IMR-90 (cell line): ENCODE results near the gene RPS26. TPM values are rescaled to one million over a fixed set of nuclear protein-coding genes. Genes with fewer than 3 reads are reported as not detected.
A peak's percentile ranks its signal among the peaks of the same experiment; 100 is the strongest.

Source experiments
- ATAC-seq: fragments of 200-7000 bp; cut with Tn5 transposase; 2 replicates; pipeline ENCODE4 v1.9.1; 2020; ENCODE audit warnings: low read depth, mild to moderate bottlenecking, moderate library complexity
- BruUV-seq: library from RNA; stranded (reverse); fragments of 400-500 nt; replicated peaks from 2 replicates; lab custom pipeline; 2021; lab: Mats Ljungman, UMichigan
- CTCF ChIA-PET: fragments of 300-600 bp; formaldehyde crosslinking; extraction: SDS; loops from one replicate; lab custom pipeline; 2021; ENCODE audit warnings: antibody characterized with exemption; lab: Yijun Ruan, JAX
- POLR2A ChIA-PET: fragments of 300-600 bp; sonication (Branson Sonifier 250); formaldehyde crosslinking; loops from one replicate; lab custom pipeline; 2022; ENCODE audit warnings: antibody characterized with exemption; ENCODE audit not compliant: unreplicated experiment; lab: Charles Lee
- DNase-seq: peaks from one replicate; pipeline ENCODE4 v3.0.0; 2013
- H2AFZ ChIP-seq: replicated peaks from 2 replicates; pipeline ENCODE3; 2013; ENCODE audit warnings: low read length, mild to moderate bottlenecking; ENCODE audit not compliant: poor library complexity
- H2AK5ac ChIP-seq: 2 replicates; pipeline ENCODE4 v1.6.1; 2013; ENCODE audit warnings: low read depth, low read length, inconsistent platforms
- H2AK9ac ChIP-seq: replicated peaks from 2 replicates; pipeline ENCODE3; 2013; ENCODE audit warnings: mild to moderate bottlenecking, low read depth, low read length, moderate library complexity; ENCODE audit not compliant: poor library complexity
- H2BK120ac ChIP-seq: 2 replicates; pipeline ENCODE4 v1.6.1; 2013; ENCODE audit warnings: low read depth, low read length, inconsistent platforms
- H2BK15ac ChIP-seq: 3 replicates; pipeline ENCODE4 v1.6.1; 2013; ENCODE audit warnings: low read depth, low read length, inconsistent platforms
- H2BK20ac ChIP-seq: 2 replicates; pipeline ENCODE4 v1.6.1; 2013; ENCODE audit warnings: low read depth, mild to moderate bottlenecking, inconsistent platforms, low read length, moderate library complexity
- H2BK5ac ChIP-seq: 2 replicates; pipeline ENCODE4 v1.6.1; 2013; ENCODE audit warnings: mild to moderate bottlenecking, low read depth, low read length, inconsistent platforms; ENCODE audit not compliant: poor library complexity, severe bottlenecking
- H3K14ac ChIP-seq: replicated peaks from 2 replicates; pipeline ENCODE4 v1.6.1; 2013; ENCODE audit warnings: low read depth, low read length, inconsistent platforms
- H3K18ac ChIP-seq: 2 replicates; pipeline ENCODE4 v1.6.1; 2013; ENCODE audit warnings: low read depth, low read length, control low read depth
- H3K23ac ChIP-seq: 2 replicates; pipeline ENCODE4 v1.6.1; 2013; ENCODE audit warnings: low read depth, low read length, inconsistent platforms
- H3K27ac ChIP-seq: 2 replicates; pipeline ENCODE4 v1.5.1; 2013; ENCODE audit warnings: mild to moderate bottlenecking, control low read depth, low read length; ENCODE audit not compliant: insufficient read depth
- H3K27me3 ChIP-seq: 2 replicates; pipeline ENCODE4 v1.6.1; 2013; ENCODE audit warnings: low read length; ENCODE audit not compliant: control insufficient read depth, insufficient read depth
- H3K36me3 ChIP-seq: 2 replicates; pipeline ENCODE4 v1.6.1; 2013; ENCODE audit warnings: low read length, mixed read lengths; ENCODE audit not compliant: control insufficient read depth, insufficient read depth
- H3K4ac ChIP-seq: 2 replicates; pipeline ENCODE4 v1.6.1; 2013; ENCODE audit warnings: low read depth, low read length, inconsistent platforms
- H3K4me1 ChIP-seq: 2 replicates; pipeline ENCODE4 v1.6.1; 2013; ENCODE audit warnings: low read length, mixed read lengths; ENCODE audit not compliant: control insufficient read depth, insufficient read depth
- H3K4me2 ChIP-seq: 2 replicates; pipeline ENCODE4 v1.6.1; 2013; ENCODE audit warnings: low read depth, mild to moderate bottlenecking, control low read depth, low read length, moderate library complexity
- H3K4me3 ChIP-seq: 2 replicates; pipeline ENCODE4 v1.5.1; 2013; ENCODE audit warnings: low read depth, mild to moderate bottlenecking, control low read depth, low read length, moderate library complexity; ENCODE audit not compliant: insufficient read depth
- H3K56ac ChIP-seq: 2 replicates; pipeline ENCODE4 v1.6.1; 2013; ENCODE audit warnings: low read length, inconsistent platforms; ENCODE audit not compliant: insufficient read depth; ENCODE audit errors: extremely low read depth
- H3K79me1 ChIP-seq, 2 experiments: 2 replicates each; pipeline ENCODE4 v1.6.1; 2013; ENCODE audit warnings: low read length in 2 of 2, inconsistent platforms in 1 of 2, low read depth in 1 of 2
- H3K9ac ChIP-seq: 2 replicates; pipeline ENCODE4 v1.6.1; 2013; ENCODE audit warnings: low read depth, low read length, control low read depth
- H3K9me1 ChIP-seq: 2 replicates; pipeline ENCODE4 v1.6.1; 2013; ENCODE audit warnings: low read length, inconsistent platforms; ENCODE audit not compliant: insufficient read depth
- H3K9me3 ChIP-seq: 2 replicates; pipeline ENCODE4 v1.6.1; 2013; ENCODE audit warnings: low read length; ENCODE audit not compliant: control insufficient read depth, insufficient read depth
- H4K20me1 ChIP-seq: 2 replicates; pipeline ENCODE4 v1.6.1; 2013; ENCODE audit warnings: low read length, inconsistent platforms; ENCODE audit not compliant: insufficient read depth
- H4K5ac ChIP-seq: 2 replicates; pipeline ENCODE4 v1.6.1; 2013; ENCODE audit warnings: mild to moderate bottlenecking, low read depth, low read length, control low read depth
- H4K8ac ChIP-seq, 2 experiments: 2 replicates each; pipeline ENCODE4 v1.6.1; 2013; ENCODE audit warnings: low read depth in 2 of 2, low read length in 2 of 2, control low read depth in 1 of 2, inconsistent platforms in 1 of 2
- H4K91ac ChIP-seq: 2 replicates; pipeline ENCODE4 v1.6.1; 2013; ENCODE audit warnings: low read depth, low read length, inconsistent platforms; ENCODE audit not compliant: insufficient read depth
- BHLHE40 ChIP-seq: fragments of 150-350 bp; IDR thresholded peaks from 2 replicates; pipeline ENCODE4 v1.6.1; 2016; ENCODE audit warnings: mild to moderate bottlenecking, low read depth, low read length
- CHD1 ChIP-seq: IDR thresholded peaks from 2 replicates; pipeline ENCODE4 v1.6.1; 2012; ENCODE audit warnings: low read depth, low read length, improper control_type of control experiment
- CTCF ChIP-seq: conservative IDR thresholded peaks from 2 replicates; pipeline ENCODE4 v1.5.1; 2012; ENCODE audit warnings: mild to moderate bottlenecking, low read depth, low read length, improper control_type of control experiment
- MAFK ChIP-seq: IDR thresholded peaks from 2 replicates; pipeline ENCODE4 v1.6.1; 2012; ENCODE audit warnings: low read depth, low read length, improper control_type of control experiment
- MXI1 ChIP-seq: IDR thresholded peaks from 2 replicates; pipeline ENCODE4 v1.6.1; 2012; ENCODE audit warnings: low read depth, mild to moderate bottlenecking, low read length, moderate library complexity, borderline replicate concordance
- SMC3 ChIP-seq: fragments of 150-350 bp; IDR thresholded peaks from 2 replicates; pipeline ENCODE4 v1.6.1; 2016; ENCODE audit warnings: low read depth, mild to moderate bottlenecking, antibody characterized with exemption, low read length, moderate library complexity
- WGBS, 2 experiments: methylation state at CpG; one replicate each; pipeline versions ENCODE4 v1.1.5 to v1.1.7; 2013; ENCODE audit warnings: missing lambda C conversion rate in 2 of 2; ENCODE audit not compliant: insufficient read length in 1 of 2; ENCODE audit errors: extremely low coverage in 2 of 2; 5-methylcytosine and 5-hydroxymethylcytosine counted together
- dilution Hi-C: fragments of 300-500 bp; cut with HindIII; formaldehyde crosslinking; loops from one replicate; pipeline ENCODE4 v1.14.3; 2018; ENCODE audit warnings: low sequenced_read_pairs; ENCODE audit not compliant: unreplicated experiment
- in situ Hi-C: fragments of 300-500 bp; cut with MboI; formaldehyde crosslinking; loops from 3 replicates; pipeline ENCODE4 v1.14.3; 2019; ENCODE audit warnings: low sequenced_read_pairs, inconsistent platforms, mixed read lengths
- intact Hi-C: fragments of 100-400 bp; cut with micrococcal nuclease; formaldehyde crosslinking; loops from 2 replicates; pipeline ENCODE4 v1.10.0; 2022
- polyA plus RNA-seq, 3 experiments: library from polyadenylated mRNA; depleted of rRNA; stranded (reverse); fragments of >200 nt; gene quantifications; 2 replicates each; pipeline ENCODE4 v1.2.3, GENCODE V29; 2012; ENCODE audit warnings: low replicate concordance in 1 of 3
- total RNA-seq: library from RNA; depleted of rRNA; stranded (reverse); fragments of >200 nt; gene quantifications from 2 replicates; pipeline ENCODE4 v1.2.3, GENCODE V29; 2012; rRNA removed

The RPS26 gene
- total and polyA plus RNA-seq, 2 of the 4 experiments (the other 2 are of a cell fraction): 307 to 1,824 TPM

GRCh38 chr12:56087220-56087619, 45.5 kb downstream of the RPS26 start:
- Histone ChIP-seq H2BK20ac (no peak overlapping the region), H3K14ac (no peak overlapping the region), H4K5ac (no peak overlapping the region), H3K4ac (no peak overlapping the region), H2BK15ac (no peak overlapping the region), H3K23ac (no peak overlapping the region), H3K9me1 (no peaks in the 10 kb centered on the region), H3K56ac (no peak overlapping the region), H2AFZ (peak overlapping the region; percentile 32), H3K9ac (no peak overlapping the region), H4K8ac (no peak overlapping the region), H3K18ac (no peak overlapping the region), H2BK5ac (no peak overlapping the region), H3K27ac (no peak overlapping the region), H3K4me3 (no peak overlapping the region), H2BK120ac (no peak overlapping the region), H3K9me3 (no peaks in the 10 kb centered on the region), H3K36me3 (no peaks in the 10 kb centered on the region), H3K79me1 (no peaks in the 10 kb centered on the region), H2AK5ac (no peak overlapping the region), H4K91ac (no peak overlapping the region), H4K20me1 (no peaks in the 10 kb centered on the region), H3K27me3 (peaks cover 22% of the 10 kb centered on the region), H3K4me2 (no peak overlapping the region), H2AK9ac (no peak overlapping the region), H3K4me1 (no peaks in the 10 kb centered on the region)
- DNase-seq: no peak
- ATAC-seq: no peak; the same call in 1 of the 2 replicates
- in situ Hi-C loops (no loop called here), intact Hi-C loops (no loop called here), dilution Hi-C loops (no loop called here)
- ChIA-PET CTCF (no interaction called here), POLR2A (interaction anchor here (0.9 kb wide), 1 partner anchor 17 kb away, joined by 4 read pairs; the partner anchor contains the start of gene PA2G4)
- BruUV-seq: no TSS peak
- TF ChIP-seq MAFK: no peak
- TF ChIP-seq CTCF: no peak
- no peak for TF ChIP-seq CHD1
- TF ChIP-seq MXI1: no peak
- TF ChIP-seq BHLHE40: no peak
- no peak for TF ChIP-seq SMC3
- 100% methylated on average over 3 of the region's 6 CpGs; no CpG with 5 or more reads in 1 of the 2 experiments for WGBS, 2 experiments

Other genes with a start within 250 kb of the RPS26 start
- gene SARNP, start 224.2 kb upstream of the RPS26 start, total RNA-seq: 46.8 and 132 TPM in 2 replicates
- gene SARNP, start 224.2 kb upstream of the RPS26 start, polyA plus RNA-seq (2012; rRNA removed): 99.6 and 103 TPM in 2 replicates
- 20.4 and 23.3 TPM in 2 replicates for gene ORMDL2, start 223.9 kb upstream of the RPS26 start, total RNA-seq
- 38.6 and 39.7 TPM in 2 replicates for gene ORMDL2, start 223.9 kb upstream of the RPS26 start, polyA plus RNA-seq (2012; rRNA removed)
- gene DNAJC14, start 212.3 kb upstream of the RPS26 start, total RNA-seq: 56.3 and 56.9 TPM in 2 replicates
- gene DNAJC14, start 212.3 kb upstream of the RPS26 start, polyA plus RNA-seq (2012; rRNA removed): 13.3 and 19.8 TPM in 2 replicates
- gene MMP19, start 199.0 kb upstream of the RPS26 start, total RNA-seq: 8.6 and 9.9 TPM in 2 replicates
- 34.3 and 34.7 TPM in 2 replicates for gene MMP19, start 199.0 kb upstream of the RPS26 start, polyA plus RNA-seq (2012; rRNA removed)
- 25.6 and 27.8 TPM in 2 replicates for gene PYM1, start 114.0 kb upstream of the RPS26 start, total RNA-seq
- gene PYM1, start 114.0 kb upstream of the RPS26 start, polyA plus RNA-seq (2012; rRNA removed): 26.5 and 27.3 TPM in 2 replicates
- 61.4 and 71.9 TPM in 2 replicates for gene DGKA, start 110.8 kb upstream of the RPS26 start, total RNA-seq
- 75.1 and 75.8 TPM in 2 replicates for gene DGKA, start 110.8 kb upstream of the RPS26 start, polyA plus RNA-seq (2012; rRNA removed)
- 1.4 and 1.7 TPM in 2 replicates for gene PMEL, start 75.9 kb upstream of the RPS26 start, total RNA-seq
- gene PMEL, start 75.9 kb upstream of the RPS26 start, polyA plus RNA-seq (2012; rRNA removed): 5.8 and 5.9 TPM in 2 replicates
- gene CDK2, start 75.1 kb upstream of the RPS26 start, total RNA-seq: 40.0 and 42.5 TPM in 2 replicates
- gene CDK2, start 75.1 kb upstream of the RPS26 start, polyA plus RNA-seq (2012; rRNA removed): 61.7 and 101 TPM in 2 replicates
- 54.4 and 56.5 TPM in 2 replicates for gene RAB5B, start 67.8 kb upstream of the RPS26 start, total RNA-seq
- gene RAB5B, start 67.8 kb upstream of the RPS26 start, polyA plus RNA-seq (2012; rRNA removed): 85.6 and 99.2 TPM in 2 replicates
- gene SUOX, start 44.6 kb upstream of the RPS26 start, total RNA-seq: 13.1 and 19.4 TPM in 2 replicates
- 17.8 and 19.2 TPM in 2 replicates for gene SUOX, start 44.6 kb upstream of the RPS26 start, polyA plus RNA-seq (2012; rRNA removed)
- 1.4 and 1.8 TPM in 2 replicates for gene IKZF4, start 20.9 kb upstream of the RPS26 start, total RNA-seq
- 6.6 and 7.1 TPM in 2 replicates for gene IKZF4, start 20.9 kb upstream of the RPS26 start, polyA plus RNA-seq (2012; rRNA removed)
- 2.2 and 2.5 TPM in 2 replicates for gene ERBB3, start 38.2 kb downstream of the RPS26 start, total RNA-seq
- gene ERBB3, start 38.2 kb downstream of the RPS26 start, polyA plus RNA-seq (2012; rRNA removed): 1.4 and 1.5 TPM in 2 replicates
- gene PA2G4, start 62.6 kb downstream of the RPS26 start, total RNA-seq: 198 and 251 TPM in 2 replicates
- 158 and 166 TPM in 2 replicates for gene PA2G4, start 62.6 kb downstream of the RPS26 start, polyA plus RNA-seq (2012; rRNA removed)
- 1,119 and 1,341 TPM in 2 replicates for gene RPL41, start 74.7 kb downstream of the RPS26 start, total RNA-seq
- 8,623 and 9,394 TPM in 2 replicates for gene RPL41, start 74.7 kb downstream of the RPS26 start, polyA plus RNA-seq (2012; rRNA removed)
- 3.3 and 3.6 TPM in 2 replicates for gene ZC3H10, start 76.3 kb downstream of the RPS26 start, total RNA-seq
- gene ZC3H10, start 76.3 kb downstream of the RPS26 start, polyA plus RNA-seq (2012; rRNA removed): 1.1 and 1.5 TPM in 2 replicates
- 137 and 150 TPM in 2 replicates for gene ESYT1, start 86.3 kb downstream of the RPS26 start, total RNA-seq
- 153 and 157 TPM in 2 replicates for gene ESYT1, start 86.3 kb downstream of the RPS26 start, polyA plus RNA-seq (2012; rRNA removed)
- 78.3 and 90.0 TPM in 2 replicates for gene MYL6B, start 110.7 kb downstream of the RPS26 start, total RNA-seq
- gene MYL6B, start 110.7 kb downstream of the RPS26 start, polyA plus RNA-seq (2012; rRNA removed): 112 and 117 TPM in 2 replicates
- 4,816 and 6,155 TPM in 2 replicates for gene MYL6, start 116.4 kb downstream of the RPS26 start, total RNA-seq
- gene MYL6, start 116.4 kb downstream of the RPS26 start, polyA plus RNA-seq (2012; rRNA removed): 6,979 and 8,569 TPM in 2 replicates
- gene SMARCC2, start 147.6 kb downstream of the RPS26 start, total RNA-seq: 41.4 and 42.3 TPM in 2 replicates
- gene SMARCC2, start 147.6 kb downstream of the RPS26 start, polyA plus RNA-seq (2012; rRNA removed): 43.8 and 44.3 TPM in 2 replicates
- gene RNF41, start 180.0 kb downstream of the RPS26 start, total RNA-seq: 191 and 272 TPM in 2 replicates
- gene RNF41, start 180.0 kb downstream of the RPS26 start, polyA plus RNA-seq (2012; rRNA removed): 112 and 125 TPM in 2 replicates
- gene NABP2, start 182.4 kb downstream of the RPS26 start, total RNA-seq: 29.2 and 31.4 TPM in 2 replicates
- 37.4 and 42.5 TPM in 2 replicates for gene NABP2, start 182.4 kb downstream of the RPS26 start, polyA plus RNA-seq (2012; rRNA removed)
- gene SLC39A5, start 188.1 kb downstream of the RPS26 start, total RNA-seq: not detected in 2 replicates
- gene SLC39A5, start 188.1 kb downstream of the RPS26 start, polyA plus RNA-seq (2012; rRNA removed): not detected in 2 replicates
- gene ANKRD52, start 216.5 kb downstream of the RPS26 start, total RNA-seq: 15.4 and 16.1 TPM in 2 replicates
- 35.9 and 36.2 TPM in 2 replicates for gene ANKRD52, start 216.5 kb downstream of the RPS26 start, polyA plus RNA-seq (2012; rRNA removed)
- 4.7 TPM in 2 replicates for gene COQ10A, start 225.0 kb downstream of the RPS26 start, total RNA-seq
- gene COQ10A, start 225.0 kb downstream of the RPS26 start, polyA plus RNA-seq (2012; rRNA removed): 10.2 and 10.8 TPM in 2 replicates